Epidermal melanocyte (primary cell): Measurements from ENCODE around the gene VWA3A.
"Not testable (repeated sequence)": the region's sequence is repeated elsewhere in the genome, so short reads cannot be mapped to it uniquely, and the experiment has no call there.

Experiments used
- DNase-seq: peaks from one replicate; pipeline ENCODE4 v3.0.0; 2011; ENCODE audit warnings: low spot score; ENCODE audit not compliant: insufficient read length

Gene VWA3A

GRCh38 chr16:22128537-22128936 lies 36.2 kb downstream of the VWA3A start:
- DNase-seq, result not testable (repeated sequence)

DNA sequence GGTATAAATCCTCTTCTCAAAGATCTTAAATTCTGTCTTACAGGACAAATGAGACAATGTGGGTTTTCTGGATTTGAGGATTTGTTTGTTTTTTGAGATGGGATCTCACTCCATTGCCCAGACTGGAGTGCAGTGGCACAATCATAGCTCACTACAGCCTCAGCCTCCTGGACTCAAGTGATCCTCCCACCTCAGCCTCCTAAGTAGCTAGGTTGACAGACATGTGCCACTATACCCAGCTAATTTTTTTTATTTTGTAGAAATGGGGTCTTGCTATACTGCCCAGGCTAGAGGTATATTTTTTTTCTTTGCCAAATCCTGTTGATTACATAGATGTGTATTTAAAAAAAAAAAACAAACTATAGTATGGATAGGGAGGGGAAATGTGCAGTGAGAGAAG lies 38.2 kb downstream of the VWA3A start:
- no peak for DNase-seq

GRCh38 chr16:22132801-22133200 lies 40.5 kb downstream of the VWA3A start:
- DNase-seq, result no peak

DNA sequence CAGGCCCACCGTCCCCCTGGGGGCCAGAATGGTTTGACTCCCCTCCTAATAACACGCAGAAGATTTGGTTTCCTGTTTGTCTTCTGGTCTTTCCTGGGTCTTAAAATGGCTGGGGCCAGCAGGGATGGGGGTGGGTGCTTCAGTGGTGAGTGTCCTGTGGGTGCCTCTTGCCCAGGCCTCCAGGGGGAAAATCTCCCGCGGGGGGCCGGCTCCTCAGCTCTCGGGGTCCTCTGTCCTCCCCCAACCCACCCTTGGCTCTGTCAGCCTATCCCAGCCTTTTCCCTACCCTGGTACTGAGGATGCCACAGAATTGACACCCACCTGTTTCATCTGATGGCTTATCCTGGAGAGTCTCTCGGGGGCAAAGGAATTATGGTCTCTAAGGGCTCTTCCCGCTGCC lies 46.1 kb downstream of the VWA3A start:
- DNase-seq, result no peak

DNA sequence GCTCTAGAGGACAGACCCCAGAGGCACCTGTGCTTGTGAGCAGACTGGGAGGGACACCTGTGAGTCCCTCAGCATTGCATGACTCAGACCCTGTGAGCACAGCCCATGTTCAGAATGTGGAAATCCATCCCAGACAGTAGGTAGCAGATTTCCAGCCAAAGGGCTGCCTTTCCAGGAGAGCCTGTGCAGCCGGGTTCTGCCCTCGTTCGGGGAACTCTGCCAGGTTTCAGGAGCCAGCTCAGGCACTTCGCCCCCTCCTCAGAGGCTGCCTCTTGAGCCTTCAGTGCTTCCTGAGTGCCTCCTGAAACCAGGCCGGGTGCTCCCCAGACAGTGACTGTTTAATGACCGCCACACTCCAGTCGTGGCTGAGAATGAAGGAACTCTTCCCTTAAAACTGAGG lies 46.7 kb downstream of the VWA3A start:
- DNase-seq, result no peak

- DNase-seq, result no peak
Observed at GRCh38 chr16:22139732-22140131, 47.4 kb downstream of the VWA3A start.

DNA sequence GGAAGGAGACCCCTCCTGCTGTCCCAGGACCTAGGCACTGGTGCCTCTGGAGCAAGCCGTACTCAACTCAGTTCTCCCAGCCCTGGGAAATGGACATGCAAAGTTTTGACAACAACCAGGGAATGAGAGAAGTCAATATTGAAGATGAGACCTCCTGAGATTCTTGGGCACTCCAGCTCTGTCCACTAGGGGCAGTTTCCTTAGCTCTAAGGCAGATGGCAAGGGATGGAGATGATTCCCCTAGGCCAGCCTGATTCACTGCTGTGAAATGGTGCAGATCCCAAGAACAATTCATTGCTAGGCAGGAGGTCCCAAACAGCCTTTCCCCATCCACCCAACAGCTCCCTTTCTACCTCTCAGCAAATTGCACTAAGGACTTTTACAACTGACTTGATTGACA lies 49.4 kb downstream of the VWA3A start:
- DNase-seq, result no peak

DNA sequence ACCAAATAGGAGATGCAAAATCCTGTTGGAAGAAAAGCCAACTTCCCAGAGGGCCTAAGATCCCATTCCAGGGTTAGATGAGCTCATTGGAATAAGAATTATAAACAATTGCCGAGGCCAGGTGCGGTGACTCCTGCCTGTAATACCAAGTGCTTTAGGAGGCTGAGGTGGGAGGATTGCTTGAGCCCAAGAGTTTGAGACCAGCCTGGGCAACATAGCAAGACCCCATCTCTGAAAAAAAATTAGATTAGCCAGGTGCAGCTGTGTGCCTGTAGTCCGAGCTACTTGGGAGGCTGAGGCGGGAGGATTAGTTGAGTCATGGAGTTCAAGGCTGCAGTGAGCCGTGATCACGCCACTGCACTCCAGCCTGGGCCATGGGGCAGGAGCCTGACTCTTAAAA lies 52.2 kb downstream of the VWA3A start:
- no peak for DNase-seq

- no peak for DNase-seq
Observed at GRCh38 chr16:22147853-22148252, 55.5 kb downstream of the VWA3A start.

DNA sequence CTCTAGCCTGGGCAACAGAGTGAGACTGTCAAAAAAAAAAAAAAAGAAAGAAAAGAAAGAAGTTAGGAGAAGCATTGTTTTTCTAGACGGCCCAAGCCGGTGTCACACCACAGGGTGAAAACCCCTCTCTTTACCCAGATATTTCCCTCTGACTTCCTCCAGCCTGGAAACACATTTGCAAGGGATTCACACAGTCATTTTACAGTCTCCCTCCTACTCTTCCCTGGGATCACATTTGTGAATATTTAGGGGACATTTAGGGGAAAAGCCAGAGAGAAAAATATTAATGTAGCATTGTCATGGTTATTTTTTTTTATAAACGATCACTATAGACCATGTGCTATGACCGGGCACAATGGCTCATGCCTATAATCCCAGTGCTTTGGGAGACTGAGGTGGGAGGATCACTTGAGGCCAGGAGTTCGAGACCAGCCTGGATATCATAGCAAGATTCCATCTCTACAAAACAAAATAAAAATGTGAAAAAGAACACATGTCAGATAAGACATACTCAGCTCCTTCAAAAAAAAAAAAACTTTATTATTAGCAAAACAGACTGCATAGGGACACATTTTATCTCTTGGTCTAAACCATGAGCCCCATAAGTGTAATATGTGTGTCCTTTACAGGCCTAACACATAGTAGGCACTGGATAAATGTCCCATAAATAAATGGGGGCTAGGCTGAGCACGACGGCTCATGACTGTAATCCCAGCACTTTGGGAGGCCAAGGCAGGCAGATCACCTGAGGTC lies 59.1 kb downstream of the VWA3A start:
- DNase-seq, result no peak

DNA sequence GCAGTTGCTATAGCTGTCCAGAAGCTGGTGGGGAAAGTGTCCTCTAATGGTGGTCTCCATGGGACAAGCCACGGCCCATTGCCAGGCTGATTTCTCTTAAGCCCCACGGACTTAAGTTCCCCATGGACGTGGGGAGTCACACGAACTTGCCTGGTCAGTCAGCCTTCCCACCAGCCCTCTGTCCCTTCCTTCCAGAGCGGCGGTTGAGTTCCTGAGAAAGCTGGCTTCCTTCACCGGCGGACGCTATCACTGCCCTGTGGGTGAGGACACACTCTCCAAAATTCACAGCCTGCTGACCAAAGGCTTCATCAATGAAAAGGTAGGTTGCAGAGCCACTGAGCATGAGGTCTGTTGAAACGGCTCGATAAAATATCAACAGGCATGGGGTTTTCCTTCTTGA lies 60.0 kb downstream of the VWA3A start:
- no peak for DNase-seq

DNA sequence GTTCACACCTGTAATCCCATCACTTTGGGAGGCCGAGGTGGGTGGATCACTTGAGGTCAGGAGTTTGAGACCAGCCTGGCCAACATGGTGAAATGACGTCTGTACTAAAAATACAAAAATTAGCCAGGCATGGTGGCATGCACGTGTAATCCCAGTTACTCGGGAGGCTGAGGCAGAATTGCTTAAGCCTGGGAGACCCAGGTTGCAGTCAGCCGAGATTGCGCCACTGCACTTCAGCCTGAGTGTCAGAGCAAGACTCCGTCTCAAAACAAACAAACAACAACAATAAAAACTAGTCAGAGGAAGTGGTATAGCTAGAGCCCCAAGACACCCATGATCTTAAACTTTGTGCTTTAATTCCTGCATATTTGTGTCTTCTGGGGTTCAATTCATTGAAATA lies 60.7 kb downstream of the VWA3A start:
- DNase-seq, result not testable (repeated sequence)

DNA sequence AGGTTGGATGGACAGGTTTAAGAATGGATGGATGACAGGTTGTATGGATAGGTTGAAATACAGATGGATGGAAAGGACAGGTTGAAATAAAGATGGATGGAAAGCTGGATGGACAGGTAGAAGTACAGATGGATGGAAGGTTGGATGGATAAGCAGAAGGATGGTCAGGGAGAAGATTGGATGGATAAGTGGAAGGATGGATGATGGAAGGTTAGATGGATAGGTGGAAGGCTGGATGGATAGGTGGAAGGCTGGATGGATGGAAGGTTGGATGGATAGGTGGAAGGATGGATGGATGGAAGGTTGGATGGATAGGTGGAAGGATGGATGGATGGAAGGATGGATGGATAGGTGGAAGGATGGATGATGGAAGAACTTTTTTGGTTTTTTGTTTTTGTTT lies 69.1 kb downstream of the VWA3A start:
- no peak for DNase-seq

- no peak for DNase-seq
Observed at GRCh38 chr16:22161999-22162655, 69.8 kb downstream of the VWA3A start, which contains the start of gene SDR42E2. TSS of gene SDR42E2 (plus strand) at chr16:22162506. CDS start at chr16:22165583, 3,077 bp downstream.

GRCh38 chr16:22162656-22163009 lies 70.3 kb downstream of the VWA3A start:
- DNase-seq, result no peak

DNA sequence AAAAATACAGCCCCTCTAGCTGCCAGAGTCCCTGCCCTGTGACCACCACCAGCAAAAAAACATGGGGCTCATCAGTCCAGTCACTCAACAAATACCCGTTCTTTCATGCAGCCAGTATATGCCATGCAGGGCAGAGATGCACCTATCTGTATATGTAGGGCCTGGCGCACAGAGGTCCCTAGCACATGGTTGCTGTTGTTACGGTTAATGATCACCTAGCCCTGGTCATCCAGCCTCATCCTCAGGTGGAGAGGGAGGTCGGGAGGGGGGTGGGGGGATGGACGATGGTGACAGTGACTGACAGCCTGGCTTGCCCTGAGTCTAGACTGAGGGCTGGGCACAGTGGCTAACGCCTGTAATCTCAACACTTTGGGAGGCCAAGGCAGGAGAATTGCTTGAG lies 71.5 kb downstream of the VWA3A start:
- DNase-seq, result no peak

GRCh38 chr16:22164482-22164881 lies 72.1 kb downstream of the VWA3A start:
- no peak for DNase-seq

DNA sequence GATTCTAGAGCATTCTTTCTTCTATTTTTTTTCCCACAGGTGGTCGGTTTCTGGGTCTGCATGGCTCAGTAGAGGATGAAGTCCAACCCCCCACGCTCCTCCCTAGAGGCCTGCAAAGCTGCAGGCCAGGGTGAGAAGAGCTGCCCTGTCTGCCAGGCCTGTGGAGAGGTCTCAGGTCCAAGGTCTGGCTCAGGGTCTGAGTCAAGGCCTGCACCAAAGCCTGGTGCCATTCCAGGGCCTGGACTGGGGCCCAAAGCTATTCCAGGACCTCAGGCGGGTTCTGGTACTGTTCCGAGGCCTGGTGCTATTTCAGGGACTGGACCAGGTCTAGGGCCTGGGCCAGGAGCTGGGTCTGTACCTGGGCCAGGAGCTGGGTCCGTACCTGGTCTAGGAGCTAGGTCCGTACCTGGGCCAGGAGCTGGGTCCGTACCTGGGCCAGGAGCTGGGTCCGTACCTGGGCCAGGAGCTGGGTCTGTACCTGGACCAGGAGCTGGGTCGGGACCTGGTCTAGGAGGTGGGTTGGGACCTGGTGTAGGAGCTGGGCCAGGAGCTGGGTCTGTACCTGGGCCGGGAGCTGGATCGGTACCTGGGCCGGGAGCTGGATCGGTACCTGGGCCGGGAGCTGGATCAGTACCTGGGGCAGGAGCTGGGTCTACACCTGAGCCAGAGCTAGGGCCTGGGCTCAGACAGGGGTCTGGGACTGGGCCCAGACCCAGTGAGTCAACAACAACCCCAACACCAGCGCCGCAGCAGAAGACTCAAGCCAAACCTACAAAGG lies 73.4 kb downstream of the VWA3A start:
- DNase-seq, result no peak

GRCh38 chr16:22171953-22172352 lies 79.6 kb downstream of the VWA3A start:
- no peak for DNase-seq

- DNase-seq, result not testable (repeated sequence)
Observed at GRCh38 chr16:22172642-22173041, 80.3 kb downstream of the VWA3A start.

DNA sequence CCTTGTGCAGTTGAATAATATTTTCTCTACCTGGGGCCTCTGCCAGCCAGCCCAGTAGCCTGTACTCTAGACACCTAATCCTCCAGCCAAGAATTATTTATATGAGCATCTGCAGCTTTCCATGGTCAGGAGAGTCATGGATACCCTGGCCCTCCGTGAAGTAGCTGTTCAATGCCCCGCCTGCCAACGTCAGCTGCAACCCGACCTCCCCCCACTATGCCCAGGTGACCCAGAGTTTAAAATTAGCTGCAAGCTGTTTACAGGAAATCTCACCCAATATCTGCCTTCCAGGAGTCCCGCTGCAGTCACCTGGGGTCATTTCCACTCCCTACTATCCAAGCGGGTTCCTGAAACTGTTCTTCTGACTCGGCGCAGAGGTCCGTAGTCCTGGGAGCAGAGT lies 82.3 kb downstream of the VWA3A start:
- DNase-seq, result no peak
